GM21528 (cell line): ENCODE results near the gene DNAH2.
"Not testable (repeated sequence)": the region's sequence is repeated elsewhere in the genome, so short reads cannot be mapped to it uniquely, and the experiment has no call there.

Source experiments
- ATAC-seq: cut with Tn5 transposase; IDR thresholded peaks from one replicate; pipeline ENCODE4 v1.9.1; 2021; ENCODE audit warnings: mild to moderate bottlenecking, moderate library complexity; ENCODE audit not compliant: unreplicated experiment, low FRiP score

Gene DNAH2

GRCh38 chr17:7767405-7768021, 50.0 kb downstream of the DNAH2 start:
- ATAC-seq, result no peak

DNA sequence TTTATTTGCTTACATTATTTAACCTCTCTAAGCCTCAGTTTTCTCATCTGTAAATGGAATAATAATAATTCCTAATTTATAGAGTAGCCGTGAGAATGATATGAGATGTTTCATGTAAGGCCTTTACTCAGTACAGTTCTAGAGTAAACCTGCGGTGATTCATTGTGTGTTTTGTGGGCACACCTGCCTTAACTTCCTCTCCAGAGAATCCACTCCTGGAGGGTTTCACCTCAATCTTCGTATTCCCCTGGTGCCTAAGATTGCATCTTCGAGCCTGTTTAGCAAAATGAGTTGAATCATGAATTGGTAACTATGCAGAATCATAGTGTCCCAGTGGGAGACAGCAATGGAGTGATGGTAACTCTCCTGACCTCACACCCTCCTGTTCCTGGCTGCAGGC, 52.3 kb downstream of the DNAH2 start:
- no peak for ATAC-seq

GRCh38 chr17:7774055-7774521, 56.5 kb downstream of the DNAH2 start:
- no peak for ATAC-seq

GRCh38 chr17:7775051-7775450, 57.5 kb downstream of the DNAH2 start:
- no peak for ATAC-seq

- ATAC-seq, result no peak
Measured at GRCh38 chr17:7777017-7777416, 59.5 kb downstream of the DNAH2 start.

GRCh38 chr17:7780736-7781135, 63.2 kb downstream of the DNAH2 start:
- ATAC-seq, result no peak

- ATAC-seq, result no peak
Measured at GRCh38 chr17:7781429-7781828, 63.9 kb downstream of the DNAH2 start.

- no peak for ATAC-seq
Measured at GRCh38 chr17:7782240-7782639, 64.7 kb downstream of the DNAH2 start.

- no peak for ATAC-seq
Measured at GRCh38 chr17:7786866-7787265, 69.3 kb downstream of the DNAH2 start.

- ATAC-seq, result no peak
Measured at GRCh38 chr17:7789131-7789530, 71.6 kb downstream of the DNAH2 start.

GRCh38 chr17:7790150-7790549, 72.6 kb downstream of the DNAH2 start:
- no peak for ATAC-seq

DNA sequence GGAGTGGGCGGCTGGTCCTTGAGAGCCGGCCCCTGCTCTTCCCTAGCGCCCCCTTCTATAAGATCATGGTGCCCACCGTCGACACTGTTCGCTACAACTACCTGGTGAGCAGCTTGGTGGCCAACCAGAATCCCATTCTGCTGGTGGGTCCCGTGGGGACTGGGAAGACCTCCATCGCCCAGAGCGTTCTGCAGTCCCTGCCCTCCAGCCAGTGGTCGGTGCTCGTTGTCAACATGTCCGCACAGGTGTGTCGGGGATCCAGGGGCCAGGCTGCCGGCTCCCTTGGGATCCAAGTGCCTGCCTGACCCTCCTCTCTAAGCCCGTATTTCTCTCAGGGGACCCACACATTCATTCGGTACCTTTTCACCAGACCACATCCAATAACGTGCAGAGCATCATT, 75.1 kb downstream of the DNAH2 start:
- no peak for ATAC-seq

- ATAC-seq, result no peak
Measured at GRCh38 chr17:7794075-7794663, 76.6 kb downstream of the DNAH2 start.

- no peak for ATAC-seq
Measured at GRCh38 chr17:7797976-7798375, 80.4 kb downstream of the DNAH2 start.

GRCh38 chr17:7798839-7799238, 81.3 kb downstream of the DNAH2 start:
- ATAC-seq, result no peak

DNA sequence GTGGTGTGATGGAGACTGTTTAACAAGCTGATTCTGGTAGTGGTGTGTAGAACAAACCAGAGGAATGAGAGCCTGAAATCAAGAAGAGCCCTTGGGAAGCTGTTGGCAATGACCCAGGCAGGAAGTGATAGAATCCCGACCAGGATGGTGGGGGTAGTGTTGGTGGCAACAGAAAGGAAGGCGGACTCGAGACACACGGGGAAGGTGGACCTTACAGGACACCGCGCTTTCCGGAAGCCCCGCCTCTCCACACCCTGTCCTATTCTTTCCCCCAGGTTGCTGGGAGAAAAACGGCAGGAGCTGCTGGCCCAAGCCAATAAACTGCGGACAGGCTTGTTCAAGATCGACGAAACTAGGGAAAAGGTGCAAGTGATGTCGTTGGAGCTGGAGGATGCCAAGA, 86.4 kb downstream of the DNAH2 start:
- ATAC-seq, result no peak

- ATAC-seq, result no peak
Measured at GRCh38 chr17:7806587-7806986, 89.0 kb downstream of the DNAH2 start.

DNA sequence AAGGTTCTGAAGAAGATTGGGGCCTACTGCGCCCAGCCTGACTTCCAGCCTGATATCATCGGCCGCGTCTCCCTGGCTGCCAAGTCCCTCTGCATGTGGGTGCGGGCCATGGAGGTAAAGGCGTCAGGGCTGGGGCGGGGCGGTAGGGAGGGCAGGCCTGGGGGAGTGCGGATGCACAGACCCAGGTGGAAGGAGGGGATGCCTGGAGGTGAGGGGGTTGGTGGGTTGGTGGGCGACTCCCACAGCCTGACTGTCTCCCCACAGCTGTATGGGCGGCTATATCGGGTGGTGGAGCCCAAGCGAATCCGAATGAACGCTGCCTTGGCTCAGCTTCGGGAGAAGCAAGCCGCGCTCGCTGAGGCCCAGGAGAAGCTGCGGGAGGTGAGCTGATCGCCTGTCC, 89.7 kb downstream of the DNAH2 start:
- ATAC-seq, result no peak

DNA sequence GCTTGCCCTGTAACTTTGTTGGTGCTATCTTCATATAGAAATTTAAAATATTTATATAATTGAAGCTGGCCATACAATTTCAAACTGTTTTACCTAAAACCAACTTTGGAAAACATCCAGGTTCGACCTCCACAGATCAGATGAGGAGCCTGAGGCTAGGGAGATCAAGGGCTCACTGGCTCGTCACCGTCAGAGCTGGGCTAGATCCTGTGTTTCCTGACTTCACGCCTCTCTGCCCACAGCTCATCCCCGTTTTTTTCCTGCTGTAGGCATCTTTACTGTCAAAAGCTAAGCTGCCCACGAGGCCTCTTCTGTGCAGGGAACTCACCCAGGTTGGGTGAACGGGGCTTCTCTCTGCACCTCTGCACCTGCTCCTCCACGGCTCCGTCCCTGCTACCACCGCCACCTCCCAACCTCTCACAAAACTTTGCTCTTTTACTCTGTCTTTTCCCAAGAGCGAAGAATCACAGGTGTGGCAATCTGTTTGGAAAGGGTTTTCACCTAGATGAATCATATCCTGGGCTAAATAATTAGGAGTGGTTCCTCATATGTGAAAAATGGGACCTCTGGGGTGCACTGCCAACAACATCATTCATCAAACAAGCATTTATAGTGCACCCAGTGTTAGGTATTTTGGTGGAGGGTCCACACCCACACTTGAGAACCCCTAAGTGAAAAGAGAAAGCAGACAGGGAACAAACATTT, 91.7 kb downstream of the DNAH2 start:
- ATAC-seq, result no peak

DNA sequence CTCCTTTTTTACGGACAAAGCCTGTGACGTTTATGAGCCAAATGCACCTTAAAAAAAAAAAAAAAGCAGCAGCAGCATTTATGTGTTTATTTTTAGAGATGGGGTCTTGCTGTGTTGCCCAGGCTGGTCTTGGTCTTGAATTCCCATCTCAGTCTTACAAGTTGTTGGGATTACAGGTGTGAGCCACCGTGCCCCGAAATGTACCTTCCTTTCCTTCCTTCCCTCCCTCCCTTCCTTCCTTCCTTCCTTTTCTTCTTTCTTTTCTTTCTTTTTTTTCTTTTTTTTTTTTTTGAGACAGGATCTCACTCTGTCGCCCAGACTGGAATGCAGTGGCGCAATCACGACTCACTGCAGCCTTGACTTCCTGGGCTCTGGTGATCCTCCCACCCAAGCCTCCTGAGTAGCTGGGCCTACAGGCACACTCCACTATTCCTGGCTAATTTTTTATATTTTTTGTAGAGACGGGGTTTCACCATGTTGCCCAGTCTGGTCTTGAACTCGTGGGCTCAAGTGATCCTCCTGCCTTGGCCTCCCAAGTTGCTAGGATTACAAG, 92.3 kb downstream of the DNAH2 start:
- not testable (repeated sequence) for ATAC-seq

GRCh38 chr17:7811251-7811650, 93.7 kb downstream of the DNAH2 start:
- ATAC-seq, result no peak

- no peak for ATAC-seq
Measured at GRCh38 chr17:7814969-7815368, 97.4 kb downstream of the DNAH2 start.
